ENCODE data around the gene PDLIM7. TPM values are rescaled to one million over a fixed set of nuclear protein-coding genes. Genes with fewer than 3 reads are reported as not detected.

PDLIM7 gene
- total and polyA plus RNA-seq, 2 of the 4 experiments (the other 2 are of a cell fraction) = 70.4 to 534 TPM

DNA sequence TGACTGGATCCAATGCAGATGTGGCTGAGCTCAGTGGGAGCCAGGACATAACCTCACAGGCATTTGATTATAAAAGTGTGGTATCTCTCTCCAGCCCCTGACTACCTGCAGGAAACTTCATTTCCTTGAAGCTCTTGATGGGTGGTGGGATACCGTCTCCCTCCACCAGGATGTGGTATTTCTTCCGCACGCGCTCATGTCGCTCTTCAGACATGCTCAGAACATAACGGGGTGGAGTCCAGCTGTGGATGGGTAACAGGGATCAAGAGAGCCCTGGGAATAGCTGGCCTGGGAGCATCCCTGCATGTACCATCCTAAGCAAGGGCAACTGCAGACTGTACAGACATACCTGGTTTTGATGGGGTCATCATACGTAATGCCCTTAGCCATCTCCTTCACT is 18.2 kb upstream of the PDLIM7 start:
- Histone ChIP-seq H2BK120ac (ENCODE audit: low read depth, low read length) (no peak overlapping the region), H3K4me3 (ENCODE audit: insufficient read depth, low read depth, low read length) (peak overlapping the region; percentile 70), H4K20me1 (ENCODE audit: insufficient read depth, low read length) (no peaks in the 10 kb centered on the region; the same call in 1 of the 2 replicates), H3K4ac (ENCODE audit: low read depth, low read length) (no peak overlapping the region), H2BK5ac (ENCODE audit: low read depth, low read length, poor library complexity, severe bottlenecking) (no peak overlapping the region), H3K14ac (replicated peaks; ENCODE audit: low read depth, low read length) (no peak overlapping the region), H3K9me1 (ENCODE audit: insufficient read depth, low read length) (0 out of 2 replicates have a peak, but pooled peaks cover 4% of the 10 kb centered on the region), H3K36me3 (ENCODE audit: control insufficient read depth, insufficient read depth, low read length) (peaks cover 64% of the 10 kb centered on the region), H2BK20ac (ENCODE audit: low read depth, low read length) (no peak overlapping the region), H3K79me1 (ENCODE audit: low read depth in 1 of 2, low read length in 2 of 2) (peaks cover 34 to 48% of the 10 kb centered on the region in 2 experiments), H4K5ac (ENCODE audit: low read depth, low read length) (no peak overlapping the region), H2AK5ac (ENCODE audit: low read depth, low read length) (0 out of 2 replicates have a peak overlapping the region, but pooled peaks have one; percentile 91), H3K23ac (ENCODE audit: low read depth, low read length) (no peak overlapping the region), H2AK9ac (replicated peaks; ENCODE audit: low read depth, low read length, poor library complexity) (peak overlapping the region; percentile 97), H2BK15ac (ENCODE audit: low read depth, low read length) (no peak overlapping the region), H3K9me3 (ENCODE audit: control insufficient read depth, insufficient read depth, low read length) (no peaks in the 10 kb centered on the region), H3K56ac (ENCODE audit: extremely low read depth, insufficient read depth, low read length) (no peak overlapping the region), H4K91ac (ENCODE audit: insufficient read depth, low read depth, low read length) (no peak overlapping the region), H3K18ac (ENCODE audit: low read depth, low read length) (no peak overlapping the region), H3K4me2 (ENCODE audit: low read depth, low read length) (peak overlapping the region; percentile 96), H3K27ac (ENCODE audit: insufficient read depth, low read length) (no peak overlapping the region), H4K8ac (ENCODE audit: low read depth in 2 of 2, low read length in 2 of 2) (peak overlapping the region in 1 of 2 experiments; percentile 17; a peak in 2 of 4 replicates), H3K27me3 (ENCODE audit: control insufficient read depth, insufficient read depth, low read length) (no peaks in the 10 kb centered on the region), H2AFZ (replicated peaks; ENCODE audit: low read length, poor library complexity) (no peak overlapping the region), H3K9ac (ENCODE audit: low read depth, low read length) (peak overlapping the region; percentile 88), H3K4me1 (ENCODE audit: control insufficient read depth, insufficient read depth, low read length) (peaks cover 7% of the 10 kb centered on the region)
- DNase-seq (no peak), ATAC-seq (ENCODE audit: low read depth) (no peak)
- intact Hi-C loops (cut with micrococcal nuclease) (no loop called here), in situ Hi-C loops (cut with MboI; ENCODE audit: low sequenced_read_pairs) (no loop called here), dilution Hi-C loops (cut with HindIII; ENCODE audit: low sequenced_read_pairs, unreplicated experiment) (no loop called here)
- ChIA-PET POLR2A (ENCODE audit: unreplicated experiment) (no interaction called here), CTCF (no interaction called here)
- BruUV-seq (replicated peaks) = no TSS peak
- 93% methylated on average over 6 of the region's 7 CpGs; no CpG with 5 or more reads in 1 of the 2 experiments for WGBS, 2 experiments (ENCODE audit: extremely low coverage in 2 of 2, insufficient read length in 1 of 2)
- TF ChIP-seq MXI1 (IDR thresholded peaks at IDR 0.05; ENCODE audit: borderline replicate concordance, low read depth, low read length) (no peak), FOS (IDR thresholded peaks at IDR 0.05; ENCODE audit: low read depth, low read length) (no peak), MAZ (IDR thresholded peaks at IDR 0.05; ENCODE audit: borderline replicate concordance, low read depth, low read length) (no peak), NFE2L2 (IDR thresholded peaks at IDR 0.05; ENCODE audit: low read depth, low read length) (no peak), RFX5 (IDR thresholded peaks at IDR 0.05; ENCODE audit: low read depth, low read length) (no peak), CEBPB (IDR thresholded peaks at IDR 0.05; ENCODE audit: low read depth, low read length) (no peak), SMC3 (IDR thresholded peaks at IDR 0.05; ENCODE audit: low read depth, low read length) (no peak), RAD21 (IDR thresholded peaks at IDR 0.05; ENCODE audit: low read length) (no peak), BHLHE40 (IDR thresholded peaks at IDR 0.05; ENCODE audit: low read depth, low read length) (no peak), RCOR1 (IDR thresholded peaks at IDR 0.05; ENCODE audit: insufficient replicate concordance, low read length) (no peak), POLR2A (IDR thresholded peaks at IDR 0.05; ENCODE audit: low read depth, low read length) (no peak), CHD1 (IDR thresholded peaks at IDR 0.05; ENCODE audit: low read depth, low read length) (no peak), MAFK (IDR thresholded peaks at IDR 0.05; ENCODE audit: low read depth, low read length) (no peak)
- TF ChIP-seq, protein P1, sequence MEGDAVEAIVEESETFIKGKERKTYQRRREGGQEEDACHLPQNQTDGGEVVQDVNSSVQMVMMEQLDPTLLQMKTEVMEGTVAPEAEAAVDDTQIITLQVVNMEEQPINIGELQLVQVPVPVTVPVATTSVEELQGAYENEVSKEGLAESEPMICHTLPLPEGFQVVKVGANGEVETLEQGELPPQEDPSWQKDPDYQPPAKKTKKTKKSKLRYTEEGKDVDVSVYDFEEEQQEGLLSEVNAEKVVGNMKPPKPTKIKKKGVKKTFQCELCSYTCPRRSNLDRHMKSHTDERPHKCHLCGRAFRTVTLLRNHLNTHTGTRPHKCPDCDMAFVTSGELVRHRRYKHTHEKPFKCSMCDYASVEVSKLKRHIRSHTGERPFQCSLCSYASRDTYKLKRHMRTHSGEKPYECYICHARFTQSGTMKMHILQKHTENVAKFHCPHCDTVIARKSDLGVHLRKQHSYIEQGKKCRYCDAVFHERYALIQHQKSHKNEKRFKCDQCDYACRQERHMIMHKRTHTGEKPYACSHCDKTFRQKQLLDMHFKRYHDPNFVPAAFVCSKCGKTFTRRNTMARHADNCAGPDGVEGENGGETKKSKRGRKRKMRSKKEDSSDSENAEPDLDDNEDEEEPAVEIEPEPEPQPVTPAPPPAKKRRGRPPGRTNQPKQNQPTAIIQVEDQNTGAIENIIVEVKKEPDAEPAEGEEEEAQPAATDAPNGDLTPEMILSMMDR (conservative IDR thresholded peaks at IDR 0.05; ENCODE audit: low read depth, low read length) = no peak
- TF ChIP-seq, protein P2, sequence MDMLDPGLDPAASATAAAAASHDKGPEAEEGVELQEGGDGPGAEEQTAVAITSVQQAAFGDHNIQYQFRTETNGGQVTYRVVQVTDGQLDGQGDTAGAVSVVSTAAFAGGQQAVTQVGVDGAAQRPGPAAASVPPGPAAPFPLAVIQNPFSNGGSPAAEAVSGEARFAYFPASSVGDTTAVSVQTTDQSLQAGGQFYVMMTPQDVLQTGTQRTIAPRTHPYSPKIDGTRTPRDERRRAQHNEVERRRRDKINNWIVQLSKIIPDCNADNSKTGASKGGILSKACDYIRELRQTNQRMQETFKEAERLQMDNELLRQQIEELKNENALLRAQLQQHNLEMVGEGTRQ (IDR thresholded peaks at IDR 0.05; ENCODE audit: low read depth, low read length) = no peak
- TF ChIP-seq, protein P3, sequence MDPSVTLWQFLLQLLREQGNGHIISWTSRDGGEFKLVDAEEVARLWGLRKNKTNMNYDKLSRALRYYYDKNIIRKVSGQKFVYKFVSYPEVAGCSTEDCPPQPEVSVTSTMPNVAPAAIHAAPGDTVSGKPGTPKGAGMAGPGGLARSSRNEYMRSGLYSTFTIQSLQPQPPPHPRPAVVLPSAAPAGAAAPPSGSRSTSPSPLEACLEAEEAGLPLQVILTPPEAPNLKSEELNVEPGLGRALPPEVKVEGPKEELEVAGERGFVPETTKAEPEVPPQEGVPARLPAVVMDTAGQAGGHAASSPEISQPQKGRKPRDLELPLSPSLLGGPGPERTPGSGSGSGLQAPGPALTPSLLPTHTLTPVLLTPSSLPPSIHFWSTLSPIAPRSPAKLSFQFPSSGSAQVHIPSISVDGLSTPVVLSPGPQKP (IDR thresholded peaks at IDR 0.05; ENCODE audit: borderline replicate concordance, low read depth, low read length) = no peak

All from IMR-90 (cell line).